Kidney epithelial cell (primary cell): ENCODE measurements around the gene VASN. TPM values are rescaled to one million over a fixed set of nuclear protein-coding genes. Genes with fewer than 3 reads are reported as not detected.

ENCODE experiments used
- DNase-seq: peaks from one replicate; pipeline ENCODE4 v3.0.0-alpha.2; 2010; ENCODE audit warnings: low read depth
- H3K27me3 ChIP-seq: 2 replicates; pipeline ENCODE4 v1.6.0; 2011; ENCODE audit warnings: low read length; ENCODE audit not compliant: control insufficient read depth, insufficient read depth
- H3K36me3 ChIP-seq: 2 replicates; pipeline ENCODE4 v1.5.1; 2011; ENCODE audit warnings: low read length; ENCODE audit not compliant: control insufficient read depth, insufficient read depth
- H3K4me3 ChIP-seq: 2 replicates; pipeline ENCODE4 v1.5.1; 2011; ENCODE audit warnings: low read depth, mild to moderate bottlenecking, control low read depth, low read length
- CTCF ChIP-seq: IDR thresholded peaks from 2 replicates; pipeline ENCODE4 v1.5.1; 2011; ENCODE audit warnings: mild to moderate bottlenecking, moderate library complexity, low read length, control low read depth, inconsistent platforms; ENCODE audit not compliant: insufficient read depth, poor library complexity, severe bottlenecking
- total RNA-seq: library from RNA; depleted of rRNA; stranded (reverse); fragments of >200 nt; gene quantifications from 2 replicates; pipeline ENCODE4 v1.2.3, GENCODE V29; 2015

The VASN gene
- total RNA-seq, result 60.4 and 73.5 TPM in 2 replicates

GRCh38 chr16:4371357-4372000 lies at the start of gene VASN:
Gene VASN (plus strand): TSS chr16:4371848. CDS start chr16:4380878, 9,030 bp downstream.
- Histone ChIP-seq H3K4me3 (peak within 1 kb of the TSS; percentile 66), H3K36me3 (no peaks in the 10 kb centered on the region), H3K27me3 (no peaks in the 10 kb centered on the region)
- no peak for DNase-seq
- TF ChIP-seq CTCF, result no peak

GRCh38 chr16:4322121-4323052 lies 49.3 kb upstream of the VASN start:
- DNase-seq, result no peak
- no peaks in the 10 kb centered on the region for H3K27me3 ChIP-seq
- H3K4me3 ChIP-seq, result no peak overlapping the region
- TF ChIP-seq CTCF, result no peak
- H3K36me3 ChIP-seq, result no peaks in the 10 kb centered on the region

GRCh38 chr16:4323071-4323844 lies 48.4 kb upstream of the VASN start:
- H3K4me3 ChIP-seq, result no peak overlapping the region
- no peak for TF ChIP-seq CTCF
- no peaks in the 10 kb centered on the region for H3K27me3 ChIP-seq
- DNase-seq, result no peak
- H3K36me3 ChIP-seq, result no peaks in the 10 kb centered on the region

DNA sequence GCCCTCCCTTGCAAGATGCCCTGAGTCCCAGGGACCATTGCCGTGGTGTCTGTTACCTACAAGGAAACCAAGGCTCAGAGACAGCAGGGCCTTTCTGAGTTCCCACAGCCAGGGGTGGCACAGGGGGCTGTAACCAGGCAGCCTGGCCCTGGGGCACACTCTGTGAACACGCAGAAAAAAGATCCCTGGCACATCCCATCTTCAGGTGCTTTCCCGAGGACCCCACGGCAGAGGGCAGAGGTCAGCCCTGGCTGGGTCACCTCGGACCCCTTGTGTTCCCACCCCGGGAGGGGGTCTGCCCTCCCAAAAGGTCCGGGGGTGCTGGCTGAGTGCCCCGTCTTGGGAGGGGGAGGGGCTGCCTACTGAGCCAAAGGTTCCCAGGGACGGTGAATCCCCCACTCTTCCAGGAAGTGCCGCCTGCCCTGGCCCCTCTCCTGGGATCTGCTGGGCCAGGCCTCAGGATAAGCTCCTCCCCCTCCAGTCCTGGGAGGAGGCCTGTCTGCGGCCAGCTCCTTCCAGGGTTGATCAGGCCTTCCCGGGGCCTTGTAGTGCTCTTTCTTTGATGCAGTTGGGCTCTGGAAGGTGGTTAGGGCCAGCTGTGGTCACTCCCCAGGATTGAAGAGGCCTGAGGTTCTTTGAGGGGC lies 47.7 kb upstream of the VASN start:
- H3K27me3 ChIP-seq, result no peaks in the 10 kb centered on the region
- no peak for TF ChIP-seq CTCF
- H3K36me3 ChIP-seq, result no peaks in the 10 kb centered on the region
- no peak for DNase-seq
- no peak overlapping the region for H3K4me3 ChIP-seq

GRCh38 chr16:4324492-4325252 lies 47.0 kb upstream of the VASN start:
- no peak for TF ChIP-seq CTCF
- DNase-seq, result no peak
- H3K36me3 ChIP-seq, result no peaks in the 10 kb centered on the region
- H3K27me3 ChIP-seq, result no peaks in the 10 kb centered on the region
- H3K4me3 ChIP-seq, result no peak overlapping the region
